Jurkat, Clone E6-1 (cell line): ENCODE measurements around the gene FXYD1.
"Not testable (repeated sequence)": the region's sequence is repeated elsewhere in the genome, so short reads cannot be mapped to it uniquely, and the experiment has no call there.

Experiments used
- DNase-seq: peaks from one replicate; pipeline ENCODE4 v3.0.0-alpha.2; 2011; ENCODE audit warnings: low read depth, low spot score
- H3K4me3 ChIP-seq: 2 replicates; pipeline ENCODE4 v1.5.1; 2011; ENCODE audit warnings: mild to moderate bottlenecking, low read length, control low read depth, moderate library complexity

The FXYD1 gene

GRCh38 chr19:35122687-35123551 lies 15.7 kb upstream of the FXYD1 start:
- H3K4me3 ChIP-seq: no peak overlapping the region
- DNase-seq: no peak

- DNase-seq: no peak
These were observed 15.1 kb upstream of the FXYD1 start for GRCh38 chr19:35123573-35123972.

GRCh38 chr19:35124098-35125060 lies 14.2 kb upstream of the FXYD1 start:
- peak overlapping the region; percentile 68 for H3K4me3 ChIP-seq
- DNase-seq: peak; percentile 65

More at GRCh38 chr19:35123573-35123972, 15.1 kb upstream of the FXYD1 start:
- no peak overlapping the region for H3K4me3 ChIP-seq

- no peak for DNase-seq
- H3K4me3 ChIP-seq: peak overlapping the region; percentile 68; the same call in 1 of the 2 replicates
These were observed 13.3 kb upstream of the FXYD1 start for GRCh38 chr19:35125270-35125717.

- DNase-seq: no peak
These were observed 12.6 kb upstream of the FXYD1 start for GRCh38 chr19:35125749-35126623.

GRCh38 chr19:35126624-35126959 lies 12.0 kb upstream of the FXYD1 start:
- no peak for DNase-seq
- H3K4me3 ChIP-seq: no peak overlapping the region

More at GRCh38 chr19:35125749-35126623, 12.6 kb upstream of the FXYD1 start:
- H3K4me3 ChIP-seq: no peak overlapping the region

GRCh38 chr19:35127871-35128270 lies 10.8 kb upstream of the FXYD1 start:
- H3K4me3 ChIP-seq: no peak overlapping the region
- DNase-seq: no peak

- no peak overlapping the region for H3K4me3 ChIP-seq
- no peak for DNase-seq
These were observed 10.1 kb upstream of the FXYD1 start for GRCh38 chr19:35128398-35129057.

- DNase-seq, H3K4me3 ChIP-seq: not testable (repeated sequence)
These were observed 8.8 kb upstream of the FXYD1 start for GRCh38 chr19:35129724-35130274.

- DNase-seq: no peak
- no peak overlapping the region for H3K4me3 ChIP-seq
These were observed 7.6 kb upstream of the FXYD1 start for GRCh38 chr19:35130761-35131720.

- no peak for DNase-seq
- H3K4me3 ChIP-seq: no peak overlapping the region
These were observed 6.4 kb upstream of the FXYD1 start for GRCh38 chr19:35132254-35132653.

- no peak overlapping the region for H3K4me3 ChIP-seq
- no peak for DNase-seq
These were observed 4.8 kb upstream of the FXYD1 start for GRCh38 chr19:35133826-35134225.

GRCh38 chr19:35134601-35135242 lies 3.9 kb upstream of the FXYD1 start, which contains the start of gene LGI4:
Gene LGI4, minus strand, starts transcription at chr19:35135059. Its CDS starts 379 bp downstream, at chr19:35134680.
- no peak within 1 kb of the TSS for H3K4me3 ChIP-seq
- DNase-seq: no peak

GRCh38 chr19:35135389-35135909 lies 3.2 kb upstream of the FXYD1 start:
- no peak overlapping the region for H3K4me3 ChIP-seq
- DNase-seq: peak; percentile 41

GRCh38 chr19:35136231-35136630 lies 2.4 kb upstream of the FXYD1 start:
- no peak for DNase-seq
- H3K4me3 ChIP-seq: no peak overlapping the region

- no peak overlapping the region for H3K4me3 ChIP-seq
- no peak for DNase-seq
These were observed 1.5 kb upstream of the FXYD1 start for GRCh38 chr19:35136977-35137702.
